Stimulated activated CD8-positive, alpha-beta memory T cell treated with anti-CD3 and anti-CD28 coated beads, Interleukin-15, amount 100 ng/mL, for 48 hours (primary cell): ENCODE measurements around the gene NKAIN2.
"Not testable (repeated sequence)": the region's sequence is repeated elsewhere in the genome, so short reads cannot be mapped to it uniquely, and the experiment has no call there.

ENCODE experiments used
- DNase-seq, 2 donors: peaks; one replicate each; pipeline ENCODE4 v3.0.0-alpha.2; 2020; ENCODE audit warnings: low read depth in 2 of 2

Gene NKAIN2

GRCh38 chr6:123966618-123967017 is 163.0 kb downstream of the NKAIN2 start:
- no peak for DNase-seq

GRCh38 chr6:123967905-123968304 is 164.2 kb downstream of the NKAIN2 start:
- no peak for DNase-seq

GRCh38 chr6:123972600-123973294 is 169.1 kb downstream of the NKAIN2 start:
- no peak for DNase-seq

- no peak for DNase-seq
Measured at GRCh38 chr6:123980311-123980710, 176.6 kb downstream of the NKAIN2 start.

GRCh38 chr6:123986938-123987337 is 183.3 kb downstream of the NKAIN2 start:
- no peak for DNase-seq

GRCh38 chr6:123989918-123990317 is 186.3 kb downstream of the NKAIN2 start:
- not testable (repeated sequence) for DNase-seq

- no peak for DNase-seq
Measured at GRCh38 chr6:123990376-123990775, 186.7 kb downstream of the NKAIN2 start.

- no peak for DNase-seq
Measured at GRCh38 chr6:123994168-123994567, 190.5 kb downstream of the NKAIN2 start.

- DNase-seq: no peak
Measured at GRCh38 chr6:123994891-123995635, 191.4 kb downstream of the NKAIN2 start.

GRCh38 chr6:123997223-123997622 is 193.6 kb downstream of the NKAIN2 start:
- no peak for DNase-seq

- no peak for DNase-seq
Measured at GRCh38 chr6:124002377-124003081, 198.9 kb downstream of the NKAIN2 start.

GRCh38 chr6:124007266-124007665 is 203.6 kb downstream of the NKAIN2 start:
- DNase-seq: no peak

- no peak for DNase-seq
Measured at GRCh38 chr6:124008000-124008987, 204.6 kb downstream of the NKAIN2 start.

GRCh38 chr6:124008988-124009765 is 205.5 kb downstream of the NKAIN2 start:
- no peak for DNase-seq

GRCh38 chr6:124010574-124010973 is 206.9 kb downstream of the NKAIN2 start:
- no peak for DNase-seq

- DNase-seq: no peak
Measured at GRCh38 chr6:124011180-124011579, 207.5 kb downstream of the NKAIN2 start.

GRCh38 chr6:124022051-124022450 is 218.4 kb downstream of the NKAIN2 start:
- DNase-seq: not testable (repeated sequence)

GRCh38 chr6:124022641-124023040 is 219.0 kb downstream of the NKAIN2 start:
- no peak for DNase-seq

GRCh38 chr6:124026694-124027093 is 223.0 kb downstream of the NKAIN2 start:
- DNase-seq: no peak

GRCh38 chr6:124027392-124027791 is 223.7 kb downstream of the NKAIN2 start:
- no peak for DNase-seq

- no peak for DNase-seq
Measured at GRCh38 chr6:124028117-124028516, 224.5 kb downstream of the NKAIN2 start.
